HG03469 (cell line): Measurements from ENCODE around the gene GP5.

Source experiments
- ATAC-seq: cut with Tn5 transposase; IDR thresholded peaks from one replicate; pipeline ENCODE4 v1.9.1; 2021; ENCODE audit warnings: mild to moderate bottlenecking, moderate library complexity, moderate number of reproducible peaks; ENCODE audit not compliant: unreplicated experiment

The GP5 gene

DNA sequence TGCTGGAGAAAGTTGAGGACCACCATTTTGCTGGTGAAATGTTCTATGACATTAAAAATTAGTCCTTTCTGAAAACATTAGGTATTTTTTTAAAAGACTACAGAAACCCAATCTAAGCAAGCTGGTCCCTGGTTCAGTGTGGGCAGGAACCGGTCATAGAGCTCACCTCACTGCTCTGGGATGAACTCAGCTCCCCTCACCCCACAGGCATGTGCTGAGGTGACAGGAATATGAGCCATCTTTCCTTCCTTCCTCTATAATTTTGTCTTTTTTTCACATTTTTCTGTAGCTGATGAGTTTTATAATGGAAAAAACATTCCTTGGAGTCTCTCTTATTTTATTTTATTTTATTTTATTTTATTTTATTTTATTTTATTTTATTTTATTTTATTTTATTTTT is 21.4 kb downstream of the GP5 start:
- no peak for ATAC-seq

DNA sequence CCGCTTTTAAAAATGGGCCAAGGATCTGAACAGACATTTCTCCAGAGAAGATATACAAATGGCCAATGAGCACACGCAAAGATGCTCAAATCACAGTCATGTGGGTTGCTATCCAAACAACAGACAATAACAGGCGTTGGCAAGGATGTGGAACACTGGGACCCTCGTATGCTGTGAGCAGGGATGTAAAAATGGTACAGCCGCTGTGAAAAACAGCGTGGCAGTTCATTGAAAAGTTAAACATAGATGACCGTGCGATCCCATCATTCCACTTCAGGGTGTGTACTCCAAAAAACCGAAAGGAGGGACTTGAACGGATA is 22.9 kb downstream of the GP5 start:
- ATAC-seq = no peak

DNA sequence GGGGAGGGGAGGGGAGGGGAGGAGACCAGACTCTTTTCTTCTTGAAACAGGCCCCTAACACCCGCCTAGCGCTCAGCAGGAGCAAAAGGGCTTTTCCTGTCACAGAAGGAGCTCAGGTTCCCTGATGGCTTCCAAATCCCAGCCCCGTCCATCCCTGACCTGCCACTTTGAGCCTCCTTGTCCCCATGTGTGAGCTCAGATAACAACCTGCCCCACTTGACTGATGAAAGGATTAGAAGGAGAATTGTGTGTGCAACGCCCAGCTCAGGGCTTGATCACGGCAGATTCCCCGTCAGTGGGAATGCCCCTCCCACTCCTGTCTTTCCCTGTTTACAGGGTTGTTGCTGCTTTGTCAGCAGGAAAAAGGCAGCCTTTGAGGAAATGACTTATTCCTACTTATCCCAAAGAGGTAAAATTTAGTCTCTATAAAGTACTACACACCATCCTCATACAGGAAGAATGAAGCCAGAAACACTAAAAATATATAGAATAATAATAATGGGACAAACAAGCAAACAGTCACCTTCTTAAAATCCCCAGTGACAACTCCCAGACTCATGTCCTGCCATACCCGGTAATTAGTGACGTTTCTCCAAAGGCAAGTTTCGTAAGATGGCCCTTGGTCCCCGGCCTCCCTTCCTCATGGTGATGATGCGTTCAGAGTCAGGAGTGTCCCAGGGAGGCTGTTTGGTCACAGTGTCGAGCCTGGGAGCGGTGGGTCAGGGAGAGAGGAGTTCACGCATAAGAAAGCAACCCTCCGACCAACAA is 23.4 kb downstream of the GP5 start:
- no peak for ATAC-seq

DNA sequence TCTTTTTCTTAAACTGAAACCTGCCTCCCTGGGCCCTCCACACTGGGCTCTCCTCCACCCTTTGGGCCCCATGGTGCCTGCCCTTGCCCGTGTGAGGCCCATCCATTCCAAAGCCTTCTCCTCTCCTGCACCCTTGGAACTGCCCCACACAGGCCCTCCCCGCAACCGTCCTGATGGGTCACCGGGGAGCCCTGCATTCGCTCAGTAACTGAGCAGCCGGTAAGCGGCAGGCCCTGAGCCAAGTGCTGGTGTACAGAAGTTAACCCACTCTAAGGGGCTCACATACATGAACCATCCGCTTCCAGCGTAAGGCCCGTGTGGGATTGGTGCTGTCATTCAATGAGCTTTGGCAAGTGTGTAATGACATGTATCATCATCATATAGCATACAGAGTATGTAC is 24.1 kb downstream of the GP5 start:
- ATAC-seq = no peak

DNA sequence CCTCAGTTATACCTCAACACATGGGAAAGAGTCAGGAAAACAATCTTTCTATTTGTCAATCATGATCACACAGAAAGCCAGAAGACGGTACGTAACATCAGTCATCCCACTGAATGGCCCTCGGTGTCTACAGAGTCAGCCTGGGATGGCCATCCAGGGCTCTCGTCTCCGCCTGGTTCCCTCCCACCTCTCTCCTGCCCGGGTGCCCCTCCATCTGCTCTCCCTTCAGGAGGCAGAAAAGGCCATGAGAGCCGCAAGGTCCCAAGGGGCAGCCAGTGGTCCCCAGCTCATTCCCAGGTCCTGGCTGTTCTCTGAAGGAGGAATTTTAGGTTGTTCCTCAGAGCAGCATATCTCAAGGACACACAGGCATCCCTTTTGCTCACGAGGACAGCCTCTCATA is 25.2 kb downstream of the GP5 start:
- ATAC-seq = no peak

DNA sequence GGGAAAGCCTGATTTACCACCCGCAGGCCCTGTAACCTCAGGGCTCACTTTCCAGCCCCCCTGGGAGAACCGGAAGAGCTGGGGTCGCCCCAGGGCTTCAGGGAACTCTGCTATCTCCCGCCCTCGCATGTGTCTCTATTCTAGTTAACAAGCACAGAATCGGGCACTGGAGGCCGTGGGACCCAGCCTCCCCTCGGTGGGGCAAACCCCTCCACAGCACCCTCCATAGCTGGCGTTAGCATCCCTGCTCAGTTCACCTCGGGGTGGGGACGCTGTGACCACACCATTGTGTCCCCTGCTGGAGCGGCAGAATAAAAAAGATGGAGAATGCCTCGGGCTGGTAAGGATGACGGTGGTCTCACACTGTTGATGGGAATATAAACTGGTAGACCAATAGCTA is 26.0 kb downstream of the GP5 start:
- no peak for ATAC-seq

DNA sequence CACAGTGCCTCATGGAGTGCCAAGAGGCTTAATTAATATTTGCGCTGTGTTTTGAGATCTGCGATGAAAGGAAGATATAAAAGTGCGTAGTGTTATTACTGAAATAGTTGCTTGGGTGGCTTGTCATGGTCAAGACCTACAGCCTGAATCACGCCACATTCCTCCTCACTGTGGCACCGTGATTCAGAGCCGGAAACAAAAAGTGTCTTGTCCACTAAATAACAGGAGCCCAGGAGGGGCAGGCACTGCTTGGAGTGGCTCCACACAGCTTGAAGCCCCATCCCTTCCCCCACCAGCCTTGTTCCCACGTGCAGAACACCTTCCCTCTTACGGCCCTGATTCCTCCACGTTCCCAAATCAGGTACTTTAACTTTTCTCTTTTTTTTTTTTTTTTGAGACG is 28.3 kb downstream of the GP5 start:
- ATAC-seq = no peak

DNA sequence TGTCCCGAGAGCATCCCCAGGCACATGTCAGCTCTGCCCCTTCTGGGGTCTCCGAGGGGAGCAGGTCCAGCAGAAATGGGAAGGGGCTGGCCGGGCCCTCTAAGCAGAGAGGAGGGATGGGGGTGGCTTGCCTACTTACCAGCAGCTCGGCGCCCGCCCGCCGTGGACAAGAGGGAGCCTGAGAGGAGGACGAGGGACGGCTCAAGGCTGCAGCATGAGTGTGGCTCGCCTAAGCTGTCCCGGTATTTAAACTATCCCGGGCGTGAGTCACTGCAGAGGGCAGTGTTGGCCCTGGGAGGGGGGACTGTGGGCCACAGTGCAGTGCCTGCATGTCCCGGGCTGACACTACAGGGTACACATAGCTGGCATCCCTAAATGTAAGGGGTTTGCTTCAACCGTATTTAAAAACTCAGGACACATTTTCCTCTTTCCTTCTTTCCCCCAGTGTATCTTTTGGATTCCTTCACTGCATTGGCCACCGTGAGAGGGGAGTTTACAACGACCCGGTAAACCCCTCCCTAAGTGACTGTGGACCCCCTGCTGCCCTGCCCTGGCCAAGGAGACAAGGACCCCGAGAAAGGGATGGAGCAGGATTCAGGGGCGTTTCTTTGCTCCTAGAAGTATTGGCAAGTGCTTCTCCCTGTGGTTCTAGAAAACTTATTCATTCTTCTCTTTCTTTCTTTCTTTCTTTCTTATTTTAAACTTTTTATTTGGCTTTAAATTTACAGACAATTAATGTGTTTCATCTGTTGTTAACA is 29.4 kb downstream of the GP5 start, which contains the start of gene LRRC15:
LRRC15 (minus strand) TSS at position 222 of the 758 bp plus-strand sequence. CDS start 8,700 bp downstream, outside the sequence.
- no peak for ATAC-seq

DNA sequence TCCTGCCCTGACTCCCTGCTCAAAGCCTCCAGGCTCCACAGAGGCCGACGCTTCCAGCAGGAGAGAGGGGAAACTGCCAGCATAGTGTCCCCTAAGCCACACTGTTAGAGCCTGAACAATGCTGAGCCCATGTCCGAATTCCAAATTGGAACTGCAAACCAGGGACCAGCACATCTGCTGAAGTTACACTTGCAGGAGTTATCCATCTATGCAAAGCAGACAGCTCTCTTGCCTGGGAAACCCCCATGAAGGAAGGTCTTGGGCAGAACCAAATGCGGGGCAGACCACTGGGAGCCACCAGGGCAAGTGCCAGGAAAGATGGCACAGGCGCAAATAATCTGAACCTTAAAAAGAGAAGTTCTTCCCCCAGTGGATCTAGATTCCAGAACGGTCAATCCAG is 30.1 kb downstream of the GP5 start:
- no peak for ATAC-seq

DNA sequence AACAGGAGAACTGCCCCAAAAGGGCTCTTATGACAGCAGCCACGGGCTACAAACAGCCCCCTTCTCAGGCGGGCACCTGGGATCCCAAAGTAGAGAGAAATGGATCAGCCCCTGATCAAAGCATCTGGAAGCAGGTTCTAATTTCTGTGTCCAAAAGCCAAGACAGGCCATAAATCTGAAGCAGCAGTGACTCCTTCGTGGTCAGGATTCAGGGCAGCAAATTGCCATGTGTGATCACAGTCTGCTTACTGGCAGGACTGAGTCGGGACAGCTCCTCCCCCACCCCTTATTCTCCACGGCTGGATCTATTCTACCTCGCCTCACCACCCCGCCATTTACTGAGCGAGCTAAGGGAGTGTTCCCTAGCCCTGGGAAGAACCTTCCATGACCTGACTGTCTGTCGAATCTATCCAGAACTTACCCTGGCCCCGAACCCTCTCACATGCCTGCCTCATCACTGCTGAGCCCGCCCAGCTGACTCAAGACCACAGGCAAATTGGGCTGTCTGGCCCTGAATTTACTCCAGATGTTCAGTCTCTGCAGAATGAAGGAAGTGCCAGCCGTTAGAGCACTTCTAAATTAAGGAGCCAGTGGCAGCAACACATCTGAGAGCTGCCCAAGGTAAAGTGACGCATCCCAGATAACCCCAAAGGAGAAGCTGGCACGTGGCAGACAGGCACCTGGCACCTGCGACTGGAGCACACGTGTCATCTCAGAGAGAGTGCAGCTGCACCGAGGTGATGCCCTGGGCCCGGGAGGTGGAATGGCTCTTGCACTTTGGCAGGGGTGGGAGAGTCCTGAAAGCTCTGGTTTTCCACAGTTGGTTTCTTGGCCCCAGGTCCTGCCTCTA is 30.8 kb downstream of the GP5 start:
- ATAC-seq = no peak

DNA sequence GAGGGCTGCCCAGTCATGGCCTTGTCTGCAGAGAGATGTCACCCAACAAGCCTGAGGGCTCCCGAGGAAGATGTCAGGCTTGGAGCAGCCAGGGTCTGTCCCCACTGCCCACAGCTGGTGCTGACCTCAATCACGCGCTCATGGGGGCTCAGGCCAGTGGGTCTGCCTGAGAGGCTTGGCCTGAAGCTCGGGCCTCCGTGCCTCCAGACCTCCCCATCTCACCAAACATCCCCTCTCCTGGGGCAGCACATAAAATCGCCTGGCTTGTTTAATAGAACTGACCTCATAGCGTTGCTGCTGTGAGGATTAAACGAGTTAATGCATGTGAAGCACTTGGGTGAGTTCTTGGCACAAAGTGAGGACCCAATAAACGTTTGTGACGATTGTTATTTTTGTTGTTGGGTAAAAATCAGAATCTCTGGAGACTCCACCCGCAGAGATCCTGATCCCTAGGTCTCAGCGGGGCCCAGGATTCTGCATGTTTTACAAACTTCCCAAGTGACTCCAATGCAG is 33.0 kb downstream of the GP5 start:
- ATAC-seq = no peak

DNA sequence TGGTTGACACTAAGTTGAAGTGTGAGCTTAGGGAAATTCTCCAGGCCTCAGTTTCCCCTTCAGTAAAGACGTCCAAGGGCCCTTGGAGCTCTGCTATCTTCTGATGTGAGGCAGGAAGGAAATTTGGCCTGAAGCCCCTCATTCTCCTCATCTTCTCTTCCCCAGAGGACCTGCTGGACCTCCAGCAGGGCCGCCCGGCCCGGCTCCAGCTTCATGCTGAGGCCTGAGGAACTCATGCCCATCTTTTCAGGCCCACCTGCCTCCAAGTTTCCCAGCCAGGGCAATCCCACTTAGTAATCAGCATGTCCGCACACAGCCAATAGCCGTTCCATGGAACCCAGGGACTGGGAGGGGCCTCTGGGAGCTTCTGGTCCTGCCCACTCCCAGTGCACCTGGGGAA is 33.5 kb downstream of the GP5 start:
- ATAC-seq = no peak

DNA sequence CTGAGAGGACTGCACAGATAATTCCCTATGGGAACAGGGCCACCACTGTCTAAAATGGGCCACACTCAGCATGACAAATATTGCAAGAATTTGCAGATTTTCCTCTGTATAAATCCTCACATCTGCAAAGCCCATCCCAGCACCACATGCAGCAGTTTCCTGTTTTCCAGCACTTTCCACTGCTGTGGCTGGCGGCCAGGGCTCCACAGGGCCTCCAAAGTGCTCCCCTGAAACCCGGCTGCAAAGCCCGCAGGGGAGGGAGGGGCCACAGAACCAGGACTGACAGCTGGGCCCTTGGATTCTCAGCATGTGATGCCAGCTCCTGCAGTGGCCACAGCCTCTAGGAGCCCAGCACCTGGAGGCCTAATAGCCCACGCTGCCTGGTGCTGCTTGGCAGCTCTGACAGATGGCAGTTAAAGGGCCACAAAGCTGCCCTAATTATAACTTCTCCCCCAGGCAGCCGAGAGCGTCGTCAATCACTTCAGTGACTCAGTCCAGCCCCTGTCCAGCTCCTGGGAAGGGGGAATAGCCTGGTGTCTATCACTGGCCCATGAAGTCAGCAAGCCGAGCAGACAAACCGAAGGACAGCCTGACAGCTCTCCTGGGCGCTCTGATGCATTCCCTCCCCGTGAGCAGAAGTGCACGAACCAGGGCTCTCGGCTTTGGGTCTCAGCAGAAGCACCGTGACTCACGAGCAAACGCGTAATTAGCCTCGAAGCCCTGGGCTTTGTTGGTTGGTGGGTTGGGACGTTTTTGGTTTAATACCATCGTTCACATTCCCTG is 34.2 kb downstream of the GP5 start:
- no peak for ATAC-seq

DNA sequence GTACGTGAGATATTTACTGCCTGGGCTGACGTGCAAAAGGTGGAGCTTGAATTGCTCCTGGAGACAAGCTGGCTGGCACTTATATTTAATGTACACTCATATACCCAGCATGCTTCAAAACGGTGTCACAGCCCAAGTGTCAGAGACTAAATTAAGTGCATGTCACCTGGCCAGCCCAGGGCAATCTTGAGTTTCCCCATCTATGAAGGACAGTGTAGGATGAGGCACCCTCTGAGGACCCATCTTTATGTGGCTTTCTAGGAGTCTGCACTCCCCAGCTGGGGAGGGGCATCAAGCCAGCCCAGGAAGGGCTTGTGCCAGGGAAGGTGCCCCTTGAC is 34.8 kb downstream of the GP5 start:
- ATAC-seq = no peak

DNA sequence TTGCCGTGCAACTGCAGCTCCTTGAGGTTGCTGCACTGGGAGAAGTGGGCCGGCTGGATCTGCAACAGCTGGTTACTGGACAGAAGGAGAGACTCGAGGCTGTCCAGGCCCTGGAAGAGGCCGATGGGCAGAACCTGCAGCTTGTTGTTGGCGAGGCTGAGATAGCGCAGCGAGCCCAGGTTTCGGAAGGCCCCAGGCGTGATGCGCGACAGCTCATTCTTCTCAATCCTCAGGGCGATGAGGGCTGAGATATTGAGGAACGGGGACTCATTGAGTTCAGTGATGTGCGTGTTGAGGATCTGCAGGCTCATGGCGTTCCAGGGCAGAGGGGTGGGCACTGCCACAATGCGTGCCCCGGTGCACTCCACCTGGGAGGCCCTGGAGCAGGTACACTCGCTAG is 38.5 kb downstream of the GP5 start:
- no peak for ATAC-seq

DNA sequence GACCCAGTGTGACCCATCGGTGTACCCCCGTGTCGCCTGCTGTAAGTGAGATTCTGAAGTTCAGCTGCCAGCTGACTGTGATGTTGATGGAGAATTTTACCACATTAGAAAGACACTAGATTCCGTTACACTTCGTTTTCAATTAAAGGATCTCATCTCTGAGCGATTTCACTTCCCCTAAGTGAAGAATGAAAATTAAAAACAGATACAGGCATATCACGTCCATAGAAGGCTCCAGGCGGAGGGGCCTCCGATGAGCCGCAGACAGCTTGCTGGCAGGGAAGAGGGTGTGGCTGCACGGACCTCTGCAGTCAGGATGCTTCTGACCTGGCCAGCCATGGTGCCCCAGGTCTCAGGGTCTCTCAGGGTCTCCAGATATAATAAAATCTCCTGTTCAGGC is 41.4 kb downstream of the GP5 start:
- ATAC-seq = no peak

DNA sequence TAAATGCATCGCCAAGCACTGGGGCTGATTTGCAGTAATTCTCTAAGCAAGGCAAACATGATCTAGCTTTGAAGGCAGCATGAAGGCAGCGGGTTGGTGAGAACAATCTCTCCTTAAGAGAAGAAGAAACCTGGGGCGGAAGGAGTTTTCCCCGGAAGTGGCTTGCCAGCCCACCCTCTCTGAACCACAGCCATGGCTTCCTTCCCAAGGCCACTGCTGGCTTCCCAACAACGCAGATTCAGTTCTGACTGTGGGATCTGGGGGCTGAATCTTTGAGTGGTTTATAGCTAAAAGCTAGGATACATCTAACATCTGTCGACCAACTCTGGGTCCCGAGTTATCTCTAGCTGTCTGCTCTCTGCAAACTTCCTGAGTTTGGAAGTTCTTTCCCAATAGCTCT is 43.7 kb downstream of the GP5 start:
- no peak for ATAC-seq

DNA sequence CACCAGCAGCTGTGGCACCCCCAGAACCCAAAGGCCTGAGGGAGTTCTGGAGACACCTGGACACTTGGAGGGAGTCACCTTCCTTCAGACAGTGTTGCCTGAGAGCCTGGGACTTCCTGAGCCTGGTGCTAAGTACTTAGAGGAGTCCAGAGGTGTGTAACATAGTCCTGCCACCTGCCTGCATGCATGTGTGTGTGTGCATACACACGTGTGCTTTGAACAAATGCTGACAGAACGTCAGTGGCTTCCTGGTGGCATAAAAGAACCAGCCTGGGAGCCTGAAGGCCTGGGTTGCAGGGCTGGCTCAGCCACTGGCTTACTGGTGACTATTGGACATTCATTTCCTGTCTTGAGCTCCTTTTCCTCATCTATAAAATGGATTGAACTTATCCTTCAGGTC is 44.8 kb downstream of the GP5 start:
- ATAC-seq = no peak

DNA sequence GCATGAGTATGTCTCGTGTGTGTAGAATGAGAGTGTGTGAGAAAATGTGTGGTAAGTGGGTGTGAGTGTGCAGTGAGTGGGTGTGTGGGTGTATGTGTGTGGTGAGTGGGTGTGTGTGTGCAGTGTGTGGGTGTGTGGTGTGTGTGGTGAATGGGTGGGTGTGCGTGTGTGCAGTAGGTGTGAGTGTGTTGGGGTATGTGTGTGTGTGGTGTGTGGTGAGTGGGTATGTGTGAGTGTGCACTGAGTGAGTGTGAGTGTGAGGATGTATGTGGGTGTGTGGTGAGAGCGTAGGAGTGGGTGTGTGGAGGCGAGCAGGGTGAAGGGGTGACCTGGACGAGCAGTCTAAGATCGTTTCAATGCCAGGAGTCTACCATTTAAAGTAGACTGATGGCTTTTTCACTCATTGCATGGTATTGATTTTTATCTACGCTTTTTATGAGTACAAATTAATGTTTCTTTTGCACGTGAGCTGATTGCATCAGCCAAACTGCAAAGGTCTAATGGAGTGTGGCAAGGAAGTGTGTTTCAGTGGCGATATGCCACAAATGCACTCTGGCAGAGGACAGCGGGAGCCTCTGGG is 46.3 kb downstream of the GP5 start:
- no peak for ATAC-seq

DNA sequence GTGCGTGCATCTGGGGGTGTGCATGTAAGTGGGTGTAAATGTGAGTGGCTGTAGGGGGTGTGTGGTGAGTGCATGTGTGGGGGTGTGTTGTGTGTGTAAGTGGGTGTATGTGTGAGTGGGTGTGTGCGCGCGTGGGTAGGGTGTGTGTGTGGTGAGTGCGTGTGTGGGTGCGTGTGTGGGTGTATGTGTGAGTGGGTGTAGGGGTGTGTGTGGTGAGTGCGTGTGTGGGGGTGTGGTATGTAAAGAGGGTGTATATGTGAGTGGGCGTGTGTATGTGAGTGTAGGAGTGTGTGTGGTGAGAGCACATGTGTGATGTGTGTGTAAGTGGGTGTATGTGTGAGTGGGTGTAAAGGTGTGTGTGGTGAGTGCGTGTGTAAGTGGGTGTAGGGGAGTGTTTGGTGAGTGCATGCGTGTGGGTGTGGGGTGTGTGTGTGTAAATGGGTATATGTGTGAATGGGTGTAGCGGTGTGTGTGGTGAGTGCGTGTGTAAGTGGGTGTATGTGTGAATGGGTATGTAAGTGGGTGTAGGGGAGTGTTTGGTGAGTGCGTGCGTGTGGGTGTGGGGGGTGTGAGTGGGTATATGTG is 47.0 kb downstream of the GP5 start:
- ATAC-seq = no peak
